Esophagus squamous epithelium (tissue), 5 donors: ENCODE data around the gene SNORC. TPM values are rescaled to one million over a fixed set of nuclear protein-coding genes. Genes with fewer than 3 reads are reported as not detected.
"Not testable (repeated sequence)": the region's sequence is repeated elsewhere in the genome, so short reads cannot be mapped to it uniquely, and the experiment has no call there.

ENCODE experiments used
- DNase-seq: peaks from one replicate; lab custom pipeline; 2025; lab: John Stamatoyannopoulos, UW
- H3K27ac ChIP-seq, 4 donors: fragments of 200-600 bp; sonication (generic); one replicate each; pipeline ENCODE4 v1.5.1; 2016 to 2019; ENCODE audit warnings: mild to moderate bottlenecking in 1 of 4
- H3K27me3 ChIP-seq, 4 donors: fragments of 200-600 bp; sonication (generic); 1 replicate in 3 of 4; 2 replicates in 1 of 4; pipeline versions ENCODE4 v1.5.1 to v1.6.0; 2017 to 2021; ENCODE audit warnings: antibody characterized with exemption in 1 of 4
- H3K36me3 ChIP-seq, 3 donors: fragments of 200-600 bp; sonication (generic); one replicate each; pipeline ENCODE4 v1.5.1; 2016 to 2019
- H3K4me1 ChIP-seq, 3 donors: fragments of 200-600 bp; sonication (generic); one replicate each; pipeline ENCODE4 v1.5.1; 2017 to 2019
- H3K4me3 ChIP-seq, 4 donors: fragments of 200-600 bp; sonication (generic); 1 replicate in 3 of 4; 2 replicates in 1 of 4; pipeline ENCODE4 v1.5.1; 2016 to 2019; ENCODE audit warnings: mild to moderate bottlenecking in 2 of 4, moderate library complexity in 1 of 4
- H3K9me3 ChIP-seq, 3 donors: fragments of 200-600 bp; sonication (generic); one replicate each; pipeline ENCODE4 v1.5.1; 2016 to 2019
- POLR2A ChIP-seq, 4 donors: fragments of 450-650 bp; IDR thresholded peaks; one replicate each; pipeline ENCODE4 v1.6.1; 2017; ENCODE audit warnings: antibody characterized with exemption in 4 of 4, mild to moderate bottlenecking in 4 of 4, moderate library complexity in 3 of 4
- WGBS, 2 donors: methylation state at CpG; one replicate each; pipeline ENCODE4 v1.1.5; 2018; 5-methylcytosine and 5-hydroxymethylcytosine counted together
- intact Hi-C: fragments of 100-400 bp; cut with DNase I; formaldehyde crosslinking; loops from one replicate; pipeline ENCODE4 v1.15.0; 2022
- total RNA-seq, 4 donors: library from RNA; depleted of rRNA; stranded (reverse); fragments of >200 nt; gene quantifications; one replicate each; pipeline ENCODE4 v1.1.0, GENCODE V29; 2016
- TF ChIP-seq, protein P1 (sequence below), 6 experiments: fragments of 450-650 bp in 4 of 6; fragments of 200-600 bp in 2 of 6; sonication (generic) in 2 of 6; IDR thresholded peaks; one replicate each; pipeline ENCODE4 v1.5.1; 2016 to 2019; ENCODE audit warnings: antibody characterized with exemption in 6 of 6, mild to moderate bottlenecking in 4 of 6, moderate library complexity in 4 of 6
- donor health status: DM: yes; HTN: yes; CAD: no.

The SNORC gene
- total RNA-seq, 4 donors from 2014 or later: 0.26 to 0.83 (median 0.66) TPM

DNA sequence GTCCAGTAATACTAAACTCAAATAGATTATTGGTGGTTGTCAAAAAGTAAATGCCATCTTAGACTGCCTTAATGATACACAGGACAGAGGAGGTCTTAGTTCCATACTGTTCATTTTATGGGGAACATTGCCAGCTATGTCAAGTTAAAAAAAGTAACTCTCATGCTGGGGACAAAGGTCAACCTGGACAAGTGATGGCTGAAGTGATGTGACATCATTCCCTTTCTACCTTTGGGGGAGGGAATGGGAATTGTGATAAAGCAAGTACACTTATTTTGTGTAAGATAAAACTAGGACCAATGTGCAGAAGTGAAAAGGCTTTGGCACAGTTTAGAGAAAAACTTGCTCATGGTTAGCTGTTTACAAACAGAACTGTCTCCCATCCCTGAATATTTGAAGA lies 24.0 kb upstream of the SNORC start:
- Histone ChIP-seq H3K4me1 (no peaks in the 10 kb centered on the region), H3K36me3 (peaks cover 19 to 99% (median 46%) of the 10 kb centered on the region in 3 donors), H3K27ac (no peak overlapping the region), H3K9me3 (no peaks in the 10 kb centered on the region), H3K27me3 (no peaks in the 10 kb centered on the region), H3K4me3 (no peak overlapping the region)
- DNase-seq: no peak
- TF ChIP-seq, protein P1, sequence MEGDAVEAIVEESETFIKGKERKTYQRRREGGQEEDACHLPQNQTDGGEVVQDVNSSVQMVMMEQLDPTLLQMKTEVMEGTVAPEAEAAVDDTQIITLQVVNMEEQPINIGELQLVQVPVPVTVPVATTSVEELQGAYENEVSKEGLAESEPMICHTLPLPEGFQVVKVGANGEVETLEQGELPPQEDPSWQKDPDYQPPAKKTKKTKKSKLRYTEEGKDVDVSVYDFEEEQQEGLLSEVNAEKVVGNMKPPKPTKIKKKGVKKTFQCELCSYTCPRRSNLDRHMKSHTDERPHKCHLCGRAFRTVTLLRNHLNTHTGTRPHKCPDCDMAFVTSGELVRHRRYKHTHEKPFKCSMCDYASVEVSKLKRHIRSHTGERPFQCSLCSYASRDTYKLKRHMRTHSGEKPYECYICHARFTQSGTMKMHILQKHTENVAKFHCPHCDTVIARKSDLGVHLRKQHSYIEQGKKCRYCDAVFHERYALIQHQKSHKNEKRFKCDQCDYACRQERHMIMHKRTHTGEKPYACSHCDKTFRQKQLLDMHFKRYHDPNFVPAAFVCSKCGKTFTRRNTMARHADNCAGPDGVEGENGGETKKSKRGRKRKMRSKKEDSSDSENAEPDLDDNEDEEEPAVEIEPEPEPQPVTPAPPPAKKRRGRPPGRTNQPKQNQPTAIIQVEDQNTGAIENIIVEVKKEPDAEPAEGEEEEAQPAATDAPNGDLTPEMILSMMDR (IDR thresholded peaks at IDR 0.05): no peak
- no peak for TF ChIP-seq POLR2A (IDR thresholded peaks at IDR 0.05)
- intact Hi-C loops: no loop called here

DNA sequence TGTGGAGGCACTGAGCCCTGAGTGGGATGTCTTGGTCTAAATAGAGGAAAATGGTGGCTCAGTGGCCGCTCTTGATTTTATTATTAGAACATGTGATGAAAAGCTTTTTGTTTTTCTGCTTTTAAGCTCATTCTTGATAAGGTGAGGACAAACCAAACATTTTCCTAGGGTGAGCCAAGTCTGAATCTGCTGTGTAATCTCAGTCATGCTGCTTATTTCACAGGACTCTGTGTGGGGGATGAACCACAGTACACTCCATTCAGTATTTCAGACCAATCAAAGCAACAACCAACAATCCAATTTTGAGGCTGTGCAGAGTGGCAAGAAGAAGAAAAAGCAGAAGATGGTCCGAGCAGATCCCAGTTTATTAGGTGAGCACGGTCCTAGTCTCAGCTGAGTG lies 20.0 kb upstream of the SNORC start:
- H3K27ac ChIP-seq: no peak overlapping the region
- no peaks in the 10 kb centered on the region for H3K9me3 ChIP-seq
- peaks cover 0 to 13% (median 0%) of the 10 kb centered on the region in 3 donors for H3K4me1 ChIP-seq
- TF ChIP-seq POLR2A (IDR thresholded peaks at IDR 0.05): no peak
- TF ChIP-seq, protein P1 (IDR thresholded peaks at IDR 0.05): no peak
- H3K4me3 ChIP-seq: no peak overlapping the region
- 93 to 96% methylated on average over 3 of the region's 3 CpGs for WGBS, 2 donors
- intact Hi-C loops: loop anchor here (10.0 kb wide), 1 partner anchor 395 kb away; no protein-coding TSS in a partner anchor
- peaks cover 29 to 82% (median 39%) of the 10 kb centered on the region in 3 donors for H3K36me3 ChIP-seq
- no peak for DNase-seq
- no peaks in the 10 kb centered on the region for H3K27me3 ChIP-seq

DNA sequence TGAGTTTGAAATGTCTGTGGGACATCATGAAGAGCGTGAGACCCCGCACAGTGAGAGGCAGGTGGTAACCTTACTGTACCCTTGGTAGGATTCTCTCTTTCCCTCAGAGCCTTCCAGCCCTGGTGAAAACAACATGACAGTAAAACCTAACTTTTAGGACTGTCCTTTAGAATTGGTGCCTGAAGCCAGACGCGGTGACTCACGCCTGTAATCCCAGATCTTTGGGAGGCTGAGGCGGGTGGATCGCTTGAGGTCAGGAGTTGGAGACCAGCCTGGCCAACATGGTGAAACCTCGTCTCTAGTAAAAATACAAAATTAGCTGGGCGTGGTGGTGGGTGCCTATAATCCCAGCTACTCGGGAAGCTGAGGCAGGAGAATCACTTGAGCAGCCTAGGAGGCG lies 18.0 kb upstream of the SNORC start:
- 65 to 74% methylated on average over 11 of the region's 11 CpGs for WGBS, 2 donors
- H3K27ac ChIP-seq, H3K9me3 ChIP-seq, DNase-seq, H3K27me3 ChIP-seq, H3K4me3 ChIP-seq: not testable (repeated sequence)
- peaks cover 35 to 82% (median 36%) of the 10 kb centered on the region in 3 donors for H3K36me3 ChIP-seq
- peaks cover 0 to 13% (median 0%) of the 10 kb centered on the region in 3 donors for H3K4me1 ChIP-seq
- intact Hi-C loops: loop anchor here (10.0 kb wide), 1 partner anchor 393 kb away; no protein-coding TSS in a partner anchor

DNA sequence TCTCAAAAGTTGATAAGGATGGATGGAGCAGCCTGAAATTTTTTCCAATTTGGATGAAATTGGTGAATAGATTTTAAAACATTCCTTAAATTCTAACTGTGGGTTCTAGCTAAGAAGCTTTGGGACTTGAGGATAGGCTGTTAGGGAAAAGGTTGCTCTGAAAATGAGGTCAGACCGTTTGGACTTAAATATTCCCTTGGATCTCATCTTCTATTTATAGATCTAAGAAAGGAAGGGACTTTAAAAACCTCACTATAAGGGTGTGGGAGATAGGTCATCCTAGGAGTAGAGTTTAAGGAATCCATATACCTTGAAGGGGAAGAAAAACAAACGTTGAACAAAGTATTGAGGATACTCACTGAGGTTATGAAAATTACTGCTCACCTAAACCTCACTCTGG lies 17.4 kb upstream of the SNORC start:
- Histone ChIP-seq H3K27me3 (no peaks in the 10 kb centered on the region), H3K36me3 (peaks cover 36 to 82% (median 41%) of the 10 kb centered on the region in 3 donors), H3K9me3 (no peaks in the 10 kb centered on the region), H3K4me1 (peaks cover 0 to 13% (median 0%) of the 10 kb centered on the region in 3 donors), H3K27ac (no peak overlapping the region), H3K4me3 (no peak overlapping the region)
- no peak for TF ChIP-seq POLR2A (IDR thresholded peaks at IDR 0.05)
- TF ChIP-seq, protein P1 (IDR thresholded peaks at IDR 0.05): no peak
- no peak for DNase-seq
- intact Hi-C loops: loop anchor here (10.0 kb wide), 1 partner anchor 392 kb away; no protein-coding TSS in a partner anchor
- WGBS, 2 donors: 42 to 56% methylated on average over 2 of the region's 2 CpGs

DNA sequence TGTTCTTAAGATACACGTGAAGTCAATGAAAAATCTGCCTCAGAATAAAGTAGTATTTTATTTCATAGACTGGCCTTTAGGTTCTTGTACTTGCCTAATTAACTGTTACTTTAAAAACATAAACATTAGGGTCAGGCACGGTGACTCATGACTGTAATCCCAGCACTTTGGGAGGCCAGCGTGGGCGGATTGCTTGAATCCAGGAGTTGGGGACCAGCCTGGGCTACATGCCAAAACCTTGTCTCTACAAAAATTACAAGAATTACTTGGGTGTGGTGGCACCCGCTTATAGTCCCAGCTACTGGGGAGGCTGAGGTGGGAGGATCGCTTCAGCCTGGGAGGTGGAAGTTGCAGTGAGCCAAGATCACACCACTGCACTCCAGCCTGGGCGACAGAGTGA lies 16.0 kb upstream of the SNORC start:
- intact Hi-C loops: loop anchor here (10.0 kb wide), 1 partner anchor 391 kb away; no protein-coding TSS in a partner anchor
- H3K9me3 ChIP-seq: no peaks in the 10 kb centered on the region
- DNase-seq: no peak
- no peaks in the 10 kb centered on the region for H3K27me3 ChIP-seq
- H3K4me3 ChIP-seq: no peak overlapping the region
- no peak for TF ChIP-seq POLR2A (IDR thresholded peaks at IDR 0.05)
- TF ChIP-seq, protein P1 (IDR thresholded peaks at IDR 0.05): no peak
- peaks cover 0 to 13% (median 0%) of the 10 kb centered on the region in 3 donors for H3K4me1 ChIP-seq
- WGBS, 2 donors: 35 to 45% methylated on average over 7 of the region's 7 CpGs
- no peak overlapping the region for H3K27ac ChIP-seq
- H3K36me3 ChIP-seq: peaks cover 36 to 82% (median 44%) of the 10 kb centered on the region in 3 donors
